ENCODE measurements around the gene CCDC102A. TPM values are rescaled to one million over a fixed set of nuclear protein-coding genes. Genes with fewer than 3 reads are reported as not detected.
A peak's percentile ranks its signal among the peaks of the same experiment; 100 is the strongest.

Gene CCDC102A
- total and polyA plus RNA-seq, 10 of the 15 experiments (the other 5 are each of a cell fraction or from before 2014, with no cell fraction given) = 0.03 to 5.9 (median 2.4) TPM

DNA sequence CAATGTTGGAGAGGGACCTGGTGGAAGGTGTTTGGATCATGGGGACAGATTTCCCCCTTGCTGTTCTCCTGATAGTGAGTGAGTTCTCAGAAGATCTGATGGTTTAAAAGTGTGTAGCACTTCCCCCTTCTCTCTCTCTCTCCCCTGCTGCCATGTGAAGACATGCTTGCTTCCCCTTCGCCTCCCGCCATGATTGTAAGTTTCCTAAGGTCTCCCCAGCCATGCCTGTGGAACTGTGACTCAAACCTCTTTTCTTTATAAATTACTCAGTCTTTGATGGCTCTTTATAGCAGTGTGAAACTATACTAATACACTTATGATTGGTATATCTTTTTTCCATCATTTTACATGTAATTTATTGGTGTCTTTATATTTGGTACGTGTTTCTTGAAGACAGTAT is 19.5 kb upstream of the CCDC102A start:
- in situ Hi-C loops (cut with MboI) (no loop called here), intact Hi-C loops (cut with micrococcal nuclease; ENCODE audit: unreplicated experiment) (no loop called here)
- H3K4me2 ChIP-seq (ENCODE audit: control insufficient read depth, insufficient read depth) = no peak overlapping the region
- RAD21 ChIA-PET (ENCODE audit: unreplicated experiment) = no interaction called here
- FAIRE-seq (no peak), DNase-seq (ENCODE audit: low read depth, low spot score) (no peak), ATAC-seq (no peak)
- CTCF ChIA-PET = interaction anchor here (4.1 kb wide), 1 partner anchor 20 kb away, joined by 25 read pairs; no protein-coding TSS in a partner anchor
- H3K36me3 ChIP-seq (ENCODE audit: control insufficient read depth in 2 of 2, insufficient read depth in 2 of 2, low read length in 1 of 2) = peaks cover 2 to 7% of the 10 kb centered on the region in 2 experiments
- no peak overlapping the region for H2AFZ ChIP-seq (ENCODE audit: control insufficient read depth, low read depth, low read length)
- H3K79me2 ChIP-seq (ENCODE audit: control insufficient read depth, insufficient read depth, low read length) = peaks cover 70% of the 10 kb centered on the region
- POLR2A ChIA-PET = no interaction called here
- H3K9me3 ChIP-seq (replicated peaks; ENCODE audit: control insufficient read depth, insufficient read depth, low read length) = peaks cover 13% of the 10 kb centered on the region; the same call in 2 of the 3 replicates
- WGBS (ENCODE audit: insufficient coverage, insufficient replicate concordance, low lambda C conversion rate, missing lambda C conversion rate) = 95% methylated on average over 3 of the region's 3 CpGs
- SMC1A ChIA-PET (ENCODE audit: uncharacterized antibody, unreplicated experiment) = interaction anchor here (1.6 kb wide), 1 partner anchor 10 kb away, joined by 3 read pairs; no protein-coding TSS in a partner anchor
- TF ChIP-seq, protein P1, sequence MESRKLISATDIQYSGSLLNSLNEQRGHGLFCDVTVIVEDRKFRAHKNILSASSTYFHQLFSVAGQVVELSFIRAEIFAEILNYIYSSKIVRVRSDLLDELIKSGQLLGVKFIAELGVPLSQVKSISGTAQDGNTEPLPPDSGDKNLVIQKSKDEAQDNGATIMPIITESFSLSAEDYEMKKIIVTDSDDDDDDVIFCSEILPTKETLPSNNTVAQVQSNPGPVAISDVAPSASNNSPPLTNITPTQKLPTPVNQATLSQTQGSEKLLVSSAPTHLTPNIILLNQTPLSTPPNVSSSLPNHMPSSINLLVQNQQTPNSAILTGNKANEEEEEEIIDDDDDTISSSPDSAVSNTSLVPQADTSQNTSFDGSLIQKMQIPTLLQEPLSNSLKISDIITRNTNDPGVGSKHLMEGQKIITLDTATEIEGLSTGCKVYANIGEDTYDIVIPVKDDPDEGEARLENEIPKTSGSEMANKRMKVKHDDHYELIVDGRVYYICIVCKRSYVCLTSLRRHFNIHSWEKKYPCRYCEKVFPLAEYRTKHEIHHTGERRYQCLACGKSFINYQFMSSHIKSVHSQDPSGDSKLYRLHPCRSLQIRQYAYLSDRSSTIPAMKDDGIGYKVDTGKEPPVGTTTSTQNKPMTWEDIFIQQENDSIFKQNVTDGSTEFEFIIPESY (IDR thresholded peaks at IDR 0.05) = peak; percentile 50; the same call in 1 of the 2 replicates
- TF ChIP-seq NRF1 (conservative IDR thresholded peaks at IDR 0.05; ENCODE audit: low read depth, low read length) = no peak
- TF ChIP-seq BRCA1 (IDR thresholded peaks at IDR 0.05; ENCODE audit: low read depth, low read length) = no peak
- no peak overlapping the region for H3K9ac ChIP-seq (ENCODE audit: control insufficient read depth, insufficient read depth, low read length)
- no TSS peak for BruUV-seq (replicated peaks)
- no peak overlapping the region for H3K27ac ChIP-seq (ENCODE audit: control insufficient read depth, insufficient read depth)
- no peaks in the 10 kb centered on the region for H3K4me1 ChIP-seq (ENCODE audit: control insufficient read depth, insufficient read depth, low read length)
- no peaks in the 10 kb centered on the region; the same call in 1 of the 2 replicates for H4K20me1 ChIP-seq (ENCODE audit: control insufficient read depth, insufficient read depth)
- H3K27me3 ChIP-seq (replicated peaks in 1 of 2; ENCODE audit: control insufficient read depth in 2 of 2, insufficient read depth in 2 of 2, low read length in 1 of 2) = no peaks in the 10 kb centered on the region
- no peak overlapping the region for H3K4me3 ChIP-seq

DNA sequence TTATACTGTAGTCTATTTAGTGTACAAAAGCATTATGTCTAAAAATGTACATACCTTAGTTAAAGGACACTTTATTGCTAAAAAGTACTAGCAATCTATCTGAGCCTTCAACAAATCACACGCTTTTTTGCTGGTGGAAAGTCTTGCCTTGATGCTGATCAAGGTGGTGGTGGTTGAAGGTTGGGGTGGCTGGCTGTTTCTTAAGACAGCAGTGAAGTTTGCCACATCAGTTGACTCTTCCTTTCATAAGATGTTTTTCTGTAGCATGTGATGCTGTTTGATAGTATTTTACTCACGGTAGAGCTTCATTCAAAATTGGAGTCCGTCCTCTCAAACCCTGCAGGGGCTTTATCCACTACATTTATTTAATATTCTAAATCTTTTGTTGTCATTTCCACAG is 14.7 kb upstream of the CCDC102A start:
- Histone ChIP-seq H3K27me3 (replicated peaks in 1 of 2; ENCODE audit: control insufficient read depth in 2 of 2, insufficient read depth in 2 of 2, low read length in 1 of 2) (no peaks in the 10 kb centered on the region), H3K4me2 (ENCODE audit: control insufficient read depth, insufficient read depth) (no peak overlapping the region), H3K9me3 (replicated peaks; ENCODE audit: control insufficient read depth, insufficient read depth, low read length) (peaks cover 16% of the 10 kb centered on the region), H3K9ac (ENCODE audit: control insufficient read depth, insufficient read depth, low read length) (no peak overlapping the region), H3K4me3 (no peak overlapping the region), H3K79me2 (ENCODE audit: control insufficient read depth, insufficient read depth, low read length) (peaks cover 70% of the 10 kb centered on the region), H3K4me1 (ENCODE audit: control insufficient read depth, insufficient read depth, low read length) (peaks cover 9% of the 10 kb centered on the region), H3K36me3 (ENCODE audit: control insufficient read depth in 2 of 2, insufficient read depth in 2 of 2, low read length in 1 of 2) (peaks cover 0 to 10% of the 10 kb centered on the region in 2 experiments; a peak in 3 of 4 replicates), H4K20me1 (ENCODE audit: control insufficient read depth, insufficient read depth) (no peaks in the 10 kb centered on the region), H2AFZ (ENCODE audit: control insufficient read depth, low read depth, low read length) (no peak overlapping the region), H3K27ac (ENCODE audit: control insufficient read depth, insufficient read depth) (no peak overlapping the region)
- POLR2A ChIA-PET = interaction anchor here (1.2 kb wide), 1 partner anchor 184 kb away, joined by 3 read pairs; the partner anchor contains the start of gene KATNB1
- in situ Hi-C loops (cut with MboI) (no loop called here), intact Hi-C loops (cut with micrococcal nuclease; ENCODE audit: unreplicated experiment) (no loop called here)
- ATAC-seq (no peak), DNase-seq (ENCODE audit: low read depth, low spot score) (no peak), FAIRE-seq (no peak)
- CTCF ChIA-PET = interaction anchor here (1.0 to 1.1 kb wide), 2 partner anchors 24 to 25 kb away, joined by 3 read pairs; no protein-coding TSS in a partner anchor
- WGBS (ENCODE audit: insufficient coverage, insufficient replicate concordance, low lambda C conversion rate, missing lambda C conversion rate) = 96% methylated on average over 3 of the region's 3 CpGs
- RAD21 ChIA-PET (ENCODE audit: unreplicated experiment) = no interaction called here
- SMC1A ChIA-PET (ENCODE audit: uncharacterized antibody, unreplicated experiment) = no interaction called here
- no TSS peak for BruUV-seq (replicated peaks)
- TF ChIP-seq RFX5 (IDR thresholded peaks at IDR 0.05; ENCODE audit: low read depth, low read length) (no peak), NFYB (IDR thresholded peaks at IDR 0.05; ENCODE audit: insufficient read depth, low read depth, low read length) (no peak), IKZF2 (IDR thresholded peaks at IDR 0.05) (no peak), MTA2 (IDR thresholded peaks at IDR 0.05; ENCODE audit: low read depth) (no peak), ETV6 (conservative IDR thresholded peaks at IDR 0.05 in 1 of 2, IDR thresholded peaks at IDR 0.05 in 1 of 2; ENCODE audit: borderline replicate concordance in 1 of 2, low read depth in 1 of 2) (no peak), GABPA (IDR thresholded peaks at IDR 0.05; ENCODE audit: low read depth) (no peak)
- TF ChIP-seq, protein P2, sequence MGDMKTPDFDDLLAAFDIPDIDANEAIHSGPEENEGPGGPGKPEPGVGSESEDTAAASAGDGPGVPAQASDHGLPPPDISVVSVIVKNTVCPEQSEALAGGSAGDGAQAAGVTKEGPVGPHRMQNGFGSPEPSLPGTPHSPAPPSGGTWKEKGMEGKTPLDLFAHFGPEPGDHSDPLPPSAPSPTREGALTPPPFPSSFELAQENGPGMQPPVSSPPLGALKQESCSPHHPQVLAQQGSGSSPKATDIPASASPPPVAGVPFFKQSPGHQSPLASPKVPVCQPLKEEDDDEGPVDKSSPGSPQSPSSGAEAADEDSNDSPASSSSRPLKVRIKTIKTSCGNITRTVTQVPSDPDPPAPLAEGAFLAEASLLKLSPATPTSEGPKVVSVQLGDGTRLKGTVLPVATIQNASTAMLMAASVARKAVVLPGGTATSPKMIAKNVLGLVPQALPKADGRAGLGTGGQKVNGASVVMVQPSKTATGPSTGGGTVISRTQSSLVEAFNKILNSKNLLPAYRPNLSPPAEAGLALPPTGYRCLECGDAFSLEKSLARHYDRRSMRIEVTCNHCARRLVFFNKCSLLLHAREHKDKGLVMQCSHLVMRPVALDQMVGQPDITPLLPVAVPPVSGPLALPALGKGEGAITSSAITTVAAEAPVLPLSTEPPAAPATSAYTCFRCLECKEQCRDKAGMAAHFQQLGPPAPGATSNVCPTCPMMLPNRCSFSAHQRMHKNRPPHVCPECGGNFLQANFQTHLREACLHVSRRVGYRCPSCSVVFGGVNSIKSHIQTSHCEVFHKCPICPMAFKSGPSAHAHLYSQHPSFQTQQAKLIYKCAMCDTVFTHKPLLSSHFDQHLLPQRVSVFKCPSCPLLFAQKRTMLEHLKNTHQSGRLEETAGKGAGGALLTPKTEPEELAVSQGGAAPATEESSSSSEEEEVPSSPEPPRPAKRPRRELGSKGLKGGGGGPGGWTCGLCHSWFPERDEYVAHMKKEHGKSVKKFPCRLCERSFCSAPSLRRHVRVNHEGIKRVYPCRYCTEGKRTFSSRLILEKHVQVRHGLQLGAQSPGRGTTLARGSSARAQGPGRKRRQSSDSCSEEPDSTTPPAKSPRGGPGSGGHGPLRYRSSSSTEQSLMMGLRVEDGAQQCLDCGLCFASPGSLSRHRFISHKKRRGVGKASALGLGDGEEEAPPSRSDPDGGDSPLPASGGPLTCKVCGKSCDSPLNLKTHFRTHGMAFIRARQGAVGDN (IDR thresholded peaks at IDR 0.05) = no peak

All from GM12878 (cell line).